GM18526 (cell line): ENCODE results near the gene OR6J1.

Source experiments
- POLR2A ChIP-seq: IDR thresholded peaks from 3 replicates; pipeline ENCODE4 v1.6.1; 2011; ENCODE audit not compliant: insufficient read length; ENCODE audit errors: extremely low read depth

OR6J1 gene

DNA sequence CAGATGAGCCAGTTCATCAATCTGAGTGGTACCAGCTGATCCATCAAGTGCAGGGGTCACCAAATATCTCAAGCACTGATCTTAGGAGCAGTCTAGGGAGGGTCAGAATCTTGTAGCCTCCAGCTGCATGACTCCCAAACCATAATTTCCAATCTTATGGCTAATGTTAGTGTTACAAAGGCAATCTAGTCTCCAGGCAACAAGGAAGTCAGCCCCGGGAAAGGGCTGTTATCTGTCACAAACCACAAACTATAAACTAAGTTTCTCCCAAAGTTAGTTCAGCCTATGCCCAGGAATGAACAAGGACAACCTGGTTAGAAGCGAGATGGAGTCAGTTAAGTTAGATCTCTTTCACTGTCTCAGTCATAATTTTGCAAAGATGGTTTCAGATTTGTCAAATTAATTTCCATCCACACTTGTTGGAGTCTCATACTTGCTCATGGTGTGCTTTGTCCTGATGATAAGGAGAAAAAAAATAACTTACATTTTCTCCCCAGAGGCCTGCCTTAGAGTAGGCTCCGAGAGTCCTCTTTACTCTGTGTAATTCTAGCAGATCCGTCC lies 49.9 kb downstream of the OR6J1 start:
- no peak for TF ChIP-seq POLR2A

DNA sequence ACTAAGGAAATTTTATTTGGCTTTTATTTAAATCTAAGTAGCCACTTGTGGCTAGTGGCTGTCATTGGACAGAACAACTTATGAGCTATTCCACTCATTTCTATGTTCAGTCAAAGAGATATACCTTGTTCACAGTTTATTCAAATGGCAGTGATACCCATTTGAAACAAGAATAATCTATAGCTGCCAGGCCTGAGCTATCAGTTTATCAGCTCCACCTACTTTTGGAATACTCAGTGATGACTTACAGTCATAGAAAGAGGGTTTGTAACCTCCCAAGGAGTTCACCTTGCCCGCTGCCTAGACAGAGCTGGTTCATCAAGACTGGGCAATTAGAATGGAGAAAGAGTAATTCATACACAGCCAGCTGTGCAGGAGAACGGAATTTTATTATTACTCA lies 50.6 kb downstream of the OR6J1 start:
- no peak for TF ChIP-seq POLR2A

DNA sequence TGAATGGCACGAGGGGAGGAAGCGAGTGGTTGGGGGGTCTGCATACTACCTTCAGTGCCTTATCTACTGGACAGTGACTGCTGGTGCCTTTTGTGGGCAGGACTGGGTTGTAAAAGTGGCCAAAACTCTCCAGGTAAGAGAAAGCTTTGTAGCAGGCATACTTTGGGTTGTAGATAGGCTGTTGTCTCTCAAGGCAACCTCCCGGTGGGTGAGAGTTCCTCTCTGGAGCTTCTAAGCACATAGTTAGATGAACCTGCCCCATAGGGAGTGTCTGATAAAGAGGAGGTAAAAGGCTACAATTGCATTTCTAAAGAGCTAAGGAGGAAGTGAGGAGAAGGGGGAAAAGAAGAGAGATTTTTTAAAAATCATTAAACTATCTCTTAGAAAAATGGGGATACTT lies 51.0 kb downstream of the OR6J1 start:
- no peak for TF ChIP-seq POLR2A

DNA sequence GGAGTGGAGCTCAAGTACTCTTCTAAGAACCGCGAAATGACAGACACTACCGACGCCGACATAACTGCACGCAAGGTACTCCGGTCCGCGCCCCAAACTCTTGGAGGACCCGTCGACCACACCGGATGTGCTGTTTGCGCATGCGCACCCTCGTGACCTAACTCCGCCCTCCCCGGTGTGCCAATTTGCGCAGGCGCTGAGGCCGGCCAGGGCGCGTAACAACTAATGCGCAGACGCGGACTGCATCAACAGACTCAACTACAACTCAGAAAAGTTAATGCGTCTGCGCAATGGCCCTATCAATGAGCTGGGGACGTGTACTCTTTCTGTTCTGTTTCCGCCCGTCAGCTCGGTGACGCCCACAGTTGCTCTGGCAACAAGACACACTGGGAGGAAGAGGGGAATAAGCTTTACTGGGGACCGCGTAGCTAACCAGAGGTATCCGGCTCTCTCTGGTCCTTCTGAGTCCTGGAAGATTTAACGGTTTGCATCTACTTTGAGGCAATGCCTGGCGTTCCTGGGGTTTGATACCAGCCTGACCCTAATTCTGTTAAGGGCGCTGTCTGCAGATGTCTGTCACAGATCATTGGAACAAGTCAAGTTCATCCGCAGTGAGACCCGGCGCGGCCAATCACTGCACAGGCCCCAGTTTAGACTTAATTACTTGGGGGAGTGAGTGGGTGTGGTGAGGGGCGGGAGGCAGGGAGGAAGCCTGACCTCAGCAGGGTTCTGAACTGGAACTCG lies 54.9 kb downstream of the OR6J1 start, which contains the start of gene DAD1:
Gene DAD1 (minus strand): TSS at position 129 of the 744 bp plus-strand sequence. CDS start 67 bp downstream, at position 62.
- TF ChIP-seq POLR2A: peak; percentile 95

DNA sequence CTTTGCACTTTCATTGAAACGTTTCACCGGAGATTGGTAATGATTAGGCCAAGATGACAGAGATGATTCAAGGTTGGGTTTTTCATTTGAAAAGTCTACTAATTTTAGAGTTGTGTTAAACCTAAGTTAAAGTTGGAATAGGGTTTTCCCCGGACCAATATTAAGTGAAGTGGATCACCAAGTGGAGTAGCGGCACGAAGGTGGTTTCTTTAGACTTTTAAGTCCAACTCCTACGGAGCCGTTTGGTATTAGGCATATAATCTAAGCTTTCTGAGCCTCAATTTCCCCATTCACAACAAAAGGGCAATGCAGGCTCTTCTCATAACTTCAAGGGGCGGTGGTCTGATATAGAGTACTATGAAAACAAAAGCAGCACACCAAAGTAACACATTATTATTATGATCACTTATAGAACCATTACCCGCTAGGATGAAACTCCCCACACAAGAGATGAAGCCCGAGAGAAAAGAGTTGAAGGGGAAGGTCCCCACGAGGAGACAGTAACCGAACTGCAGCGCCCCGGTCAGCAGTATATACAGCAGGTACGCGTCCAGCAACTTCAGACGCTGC lies 55.5 kb downstream of the OR6J1 start:
- TF ChIP-seq POLR2A: no peak

DNA sequence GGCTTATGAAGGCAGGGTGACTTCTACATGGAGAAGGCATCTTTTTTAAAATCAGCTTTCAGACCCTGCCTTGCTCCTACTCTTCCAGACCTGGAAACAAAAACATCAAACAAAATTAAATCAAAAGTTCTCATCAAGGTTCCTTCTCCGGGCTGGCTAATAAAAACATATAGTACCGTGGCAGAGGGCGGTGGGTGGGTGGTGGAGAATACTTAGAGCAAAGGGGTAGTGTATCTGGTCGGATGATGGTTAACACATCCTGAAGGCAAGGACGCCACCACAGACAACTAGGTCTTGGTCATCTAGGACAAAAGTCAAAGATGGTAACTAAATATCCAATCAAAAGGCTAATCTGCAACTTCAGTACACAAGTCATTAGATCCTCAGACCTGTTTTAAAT lies 56.9 kb downstream of the OR6J1 start:
- TF ChIP-seq POLR2A: no peak

DNA sequence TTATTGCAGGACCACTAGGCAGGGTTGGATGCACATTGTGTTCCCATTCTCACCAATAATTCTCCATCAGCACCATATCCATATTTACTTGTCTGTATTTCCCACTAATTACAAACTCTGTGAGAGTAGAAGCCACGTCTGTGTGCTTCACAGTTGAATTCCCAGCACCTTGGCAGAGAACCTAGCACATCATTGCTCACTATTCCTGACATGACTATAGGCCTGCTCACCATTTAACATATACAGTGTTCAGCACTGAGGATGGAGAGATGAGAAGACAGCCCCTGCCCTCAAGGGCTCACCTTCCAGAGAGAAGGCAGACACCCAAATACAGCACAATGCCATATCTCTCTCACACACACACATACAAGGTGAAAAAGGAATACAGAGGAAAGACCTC lies 60.2 kb downstream of the OR6J1 start:
- TF ChIP-seq POLR2A: no peak
